ENCODE data around the gene RPS15.

DNA sequence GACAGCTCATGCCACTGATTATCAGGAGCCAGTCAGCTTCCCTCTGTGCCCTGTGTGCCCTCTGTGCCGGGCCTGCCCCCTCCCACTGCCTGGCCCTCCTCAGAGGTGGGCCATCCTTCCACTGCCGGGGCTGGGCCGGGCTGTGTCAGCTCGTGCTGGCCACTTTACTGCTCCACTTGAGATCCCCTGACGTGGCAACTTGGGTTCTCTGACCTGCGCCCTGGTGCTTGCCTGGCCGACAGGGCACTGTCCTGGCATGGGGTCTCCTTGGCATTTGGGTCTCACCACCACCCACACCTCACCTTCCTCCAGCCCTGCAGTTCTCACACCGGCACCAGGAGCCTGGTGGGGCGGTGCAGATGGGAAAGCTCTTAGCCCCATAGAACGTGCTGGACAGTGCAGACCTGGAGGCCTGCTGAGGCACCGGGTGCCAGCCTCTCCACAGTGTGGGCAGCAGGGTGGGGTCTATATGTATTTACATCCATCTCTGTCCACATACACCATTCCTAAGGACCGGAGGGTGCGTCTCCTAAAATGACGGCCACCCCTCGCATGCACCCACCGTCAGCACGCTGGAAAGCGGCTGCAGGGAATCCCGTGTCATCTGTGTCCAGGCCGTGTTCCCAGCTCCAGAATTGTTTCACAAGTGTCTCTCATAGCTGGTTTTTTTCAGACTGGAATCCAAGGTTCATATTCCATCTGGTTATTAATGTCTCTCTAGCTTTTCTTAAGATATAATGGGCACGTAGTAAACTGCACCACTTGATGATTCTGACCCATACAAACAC lies 19.1 kb upstream of the RPS15 start:
- no peak for TF ChIP-seq POLR2A (IDR thresholded peaks at IDR 0.05)
- no peak for TF ChIP-seq CTCF (IDR thresholded peaks at IDR 0.05)
